Measurements from ENCODE around the gene GRIK4.
"Not testable (repeated sequence)": the region's sequence is repeated elsewhere in the genome, so short reads cannot be mapped to it uniquely, and the experiment has no call there.

Gene GRIK4

GRCh38 chr11:120610111-120610510, 98.6 kb downstream of the GRIK4 start:
- no peak for DNase-seq

- DNase-seq = no peak
Measured at GRCh38 chr11:120611581-120611980, 100.0 kb downstream of the GRIK4 start.

DNA sequence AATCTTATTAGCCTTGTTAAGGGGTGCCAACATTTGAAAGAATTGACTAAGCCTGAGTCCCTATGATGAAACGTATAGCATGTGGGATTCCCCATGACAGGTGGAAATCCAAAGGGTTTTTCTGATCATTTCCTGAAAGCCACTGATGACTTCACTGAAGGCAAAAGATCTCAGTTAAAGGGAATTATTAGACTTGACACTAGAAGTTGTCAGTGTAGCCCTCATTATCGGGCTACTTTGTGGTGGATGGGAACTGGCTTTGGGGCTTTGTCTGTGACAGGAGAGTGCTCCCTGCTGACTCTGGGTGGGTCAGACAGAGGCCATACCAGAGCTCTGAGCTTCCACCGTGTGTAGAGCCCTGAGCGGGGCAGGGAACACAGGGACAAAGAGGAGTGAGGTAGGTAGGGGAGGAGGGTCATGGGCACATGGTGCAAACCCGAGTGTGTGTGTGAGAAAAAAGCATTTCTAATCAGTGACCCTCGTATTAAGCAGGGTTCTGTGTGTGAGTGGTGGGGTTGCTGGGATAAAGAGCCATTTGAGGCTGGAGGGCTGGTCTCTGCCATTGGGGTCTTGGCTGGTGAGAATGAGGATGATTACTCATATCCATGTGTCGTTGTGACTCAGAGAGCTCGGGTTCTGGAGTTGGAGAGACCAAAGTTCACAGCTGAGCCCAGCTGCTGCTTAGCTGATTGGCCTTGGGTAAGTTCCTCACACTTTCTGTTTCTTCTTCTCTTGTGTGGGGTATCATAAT, 101.1 kb downstream of the GRIK4 start:
- DNase-seq = no peak

DNA sequence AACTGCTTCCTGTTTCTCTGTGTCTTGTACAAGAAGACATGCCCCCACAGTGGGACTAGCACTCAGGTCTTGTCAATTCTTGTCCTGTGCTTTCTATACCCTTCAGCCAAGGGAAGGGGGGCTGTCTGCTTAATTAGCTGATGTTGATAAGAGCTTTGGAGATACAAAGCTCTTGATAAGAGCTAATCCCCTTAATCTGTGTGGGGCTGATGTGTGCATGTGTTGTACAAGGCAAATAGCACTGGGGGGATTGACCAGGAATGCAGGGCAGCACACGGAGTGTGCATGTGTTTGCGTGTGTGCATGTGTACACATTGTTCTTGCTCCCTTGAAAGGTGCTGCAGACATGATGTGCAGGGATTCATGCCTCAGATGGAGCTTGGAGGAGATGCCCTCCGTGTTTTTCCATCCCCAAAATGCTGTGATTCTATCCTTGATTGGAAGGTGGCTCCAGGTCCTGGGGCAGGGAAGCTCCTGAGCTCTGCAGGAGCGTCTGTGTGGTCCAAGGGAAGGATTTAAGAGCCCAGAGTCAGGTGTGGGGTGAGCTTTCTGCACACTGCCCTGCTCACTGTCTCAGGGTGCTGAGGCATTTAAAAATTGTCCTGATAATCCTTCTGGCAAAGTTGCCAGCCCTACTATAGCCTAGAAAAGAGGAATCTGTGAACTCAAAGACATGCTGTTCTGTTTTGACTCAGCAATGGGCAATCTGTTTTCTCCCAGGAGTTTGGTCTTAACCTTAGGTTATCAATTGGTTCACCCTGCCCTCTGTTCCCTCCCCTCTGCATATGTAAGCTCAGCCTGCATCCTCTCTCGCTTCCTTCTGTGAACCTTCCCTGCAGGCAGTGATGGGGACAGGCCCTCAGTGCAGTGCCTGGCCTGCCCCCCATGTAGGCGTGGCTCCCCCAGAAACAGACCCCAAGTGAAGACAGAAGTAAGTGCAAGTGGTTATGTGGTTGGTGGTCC, 102.0 kb downstream of the GRIK4 start:
- DNase-seq = no peak

DNA sequence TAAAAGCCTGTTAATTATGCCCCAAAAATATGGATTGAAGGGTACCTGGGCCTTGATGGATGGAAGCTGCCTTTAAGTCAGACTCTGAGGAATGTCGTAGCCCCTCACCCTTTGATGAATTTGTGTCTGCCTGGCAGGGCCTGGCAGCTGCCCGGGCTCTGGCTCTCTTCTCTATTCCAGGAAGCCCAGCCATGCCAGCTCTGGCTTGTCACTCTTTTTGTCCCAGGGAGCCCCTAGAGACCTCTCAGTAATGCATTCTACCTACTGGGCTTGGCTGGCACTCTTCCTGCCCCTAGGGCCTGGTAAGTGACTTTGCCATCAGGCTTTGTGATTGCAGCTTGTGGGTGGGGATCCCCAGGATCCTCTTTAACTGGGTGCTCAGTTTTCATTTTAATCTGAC, 103.8 kb downstream of the GRIK4 start:
- no peak for DNase-seq

- DNase-seq = no peak
Measured at GRCh38 chr11:120618399-120618798, 106.9 kb downstream of the GRIK4 start.

GRCh38 chr11:120622189-120622875, 110.8 kb downstream of the GRIK4 start:
- DNase-seq = no peak

GRCh38 chr11:120624992-120625391, 113.4 kb downstream of the GRIK4 start:
- DNase-seq = not testable (repeated sequence)

GRCh38 chr11:120625565-120625964, 114.0 kb downstream of the GRIK4 start:
- DNase-seq = no peak

DNA sequence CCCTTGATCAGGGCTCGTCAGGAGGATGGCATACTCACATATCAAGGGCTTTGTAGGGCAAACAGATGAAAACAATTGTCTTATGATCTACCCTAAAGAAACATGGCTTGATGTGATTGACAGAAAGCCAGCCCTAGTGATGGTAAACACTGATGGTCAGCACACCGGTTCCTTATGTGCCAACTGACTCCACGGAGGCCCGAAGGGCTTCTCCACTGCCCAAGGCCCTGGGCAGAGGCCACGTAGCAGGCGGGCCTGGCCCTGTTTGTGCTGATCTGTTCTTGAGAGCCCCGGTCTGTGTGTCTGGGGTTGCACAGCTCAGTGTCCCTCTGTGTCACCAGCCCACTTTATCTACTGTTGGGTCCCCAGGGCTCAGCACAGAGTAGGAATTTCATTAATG, 115.2 kb downstream of the GRIK4 start:
- DNase-seq = no peak

- no peak for DNase-seq
Measured at GRCh38 chr11:120627327-120628163, 116.0 kb downstream of the GRIK4 start.

DNA sequence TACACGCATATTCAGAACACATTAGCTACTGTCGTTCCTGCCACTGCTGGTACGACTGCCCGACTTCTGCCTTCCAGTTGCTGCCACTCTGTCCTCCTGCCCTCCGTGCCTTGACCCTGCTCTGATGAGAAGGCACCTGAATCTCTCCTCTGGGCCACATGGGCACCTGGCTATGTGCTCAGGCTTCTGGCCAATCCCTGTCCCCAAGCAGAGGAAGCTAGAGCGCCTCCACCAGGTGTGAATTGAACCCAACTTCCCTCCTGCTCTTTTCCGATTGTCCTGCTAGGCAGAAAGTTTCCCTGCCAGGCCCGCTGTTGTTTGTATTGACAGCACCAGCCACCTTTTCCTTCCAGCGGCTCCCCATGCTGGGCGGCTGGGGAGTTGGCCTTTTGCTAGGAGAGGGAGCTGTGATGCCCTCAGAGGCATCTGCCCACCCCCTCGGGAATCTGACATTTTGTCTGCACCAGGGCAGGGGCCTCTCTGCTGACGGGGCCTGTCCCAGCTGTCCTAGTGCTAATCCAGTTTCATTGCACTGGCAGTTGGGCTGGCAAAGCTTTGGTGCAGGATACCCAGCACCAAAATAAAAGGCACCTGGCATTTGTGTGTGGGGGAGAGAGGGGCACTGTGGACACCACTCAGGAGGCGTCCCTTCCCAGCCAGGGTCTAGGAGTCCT, 118.0 kb downstream of the GRIK4 start:
- DNase-seq = no peak

DNA sequence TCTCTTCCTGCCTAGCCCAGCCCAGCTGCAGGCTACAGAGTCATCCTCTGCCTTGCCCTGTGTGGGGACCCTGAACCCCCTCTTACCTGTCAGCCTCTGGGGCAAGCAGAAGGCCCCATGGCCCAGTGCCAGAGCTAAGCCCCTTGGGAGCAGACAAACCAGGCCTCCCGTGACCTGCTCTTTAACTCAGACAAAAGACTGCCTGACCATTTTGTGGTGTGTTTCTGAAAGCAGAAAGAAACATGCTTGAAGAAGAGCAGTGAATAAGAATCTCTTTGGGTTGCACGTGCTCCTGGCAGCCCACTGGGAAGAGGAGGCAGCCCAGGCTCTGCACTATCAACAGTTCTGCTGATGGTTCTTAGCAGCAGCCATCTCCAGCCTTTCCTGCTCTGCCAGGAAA, 118.6 kb downstream of the GRIK4 start:
- no peak for DNase-seq

DNA sequence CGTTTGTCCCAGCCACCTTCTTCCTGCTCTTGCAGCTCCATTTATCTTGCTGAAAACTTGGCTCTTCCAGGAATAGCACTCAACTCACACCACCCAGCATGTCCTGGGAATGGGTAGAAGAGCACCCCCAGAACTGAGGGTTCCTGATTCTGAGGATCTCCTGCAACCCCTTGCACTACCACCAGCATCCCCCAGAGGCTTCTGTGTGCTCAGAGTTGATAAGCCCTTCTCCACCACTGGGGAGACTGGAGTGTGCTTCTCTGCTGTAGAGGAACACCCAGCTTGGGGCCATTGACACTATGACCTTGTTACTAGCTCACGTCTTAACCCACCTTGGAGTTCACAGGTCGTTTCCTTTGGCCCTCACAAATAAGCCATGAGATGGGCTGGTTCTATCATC, 121.0 kb downstream of the GRIK4 start:
- DNase-seq = no peak

DNA sequence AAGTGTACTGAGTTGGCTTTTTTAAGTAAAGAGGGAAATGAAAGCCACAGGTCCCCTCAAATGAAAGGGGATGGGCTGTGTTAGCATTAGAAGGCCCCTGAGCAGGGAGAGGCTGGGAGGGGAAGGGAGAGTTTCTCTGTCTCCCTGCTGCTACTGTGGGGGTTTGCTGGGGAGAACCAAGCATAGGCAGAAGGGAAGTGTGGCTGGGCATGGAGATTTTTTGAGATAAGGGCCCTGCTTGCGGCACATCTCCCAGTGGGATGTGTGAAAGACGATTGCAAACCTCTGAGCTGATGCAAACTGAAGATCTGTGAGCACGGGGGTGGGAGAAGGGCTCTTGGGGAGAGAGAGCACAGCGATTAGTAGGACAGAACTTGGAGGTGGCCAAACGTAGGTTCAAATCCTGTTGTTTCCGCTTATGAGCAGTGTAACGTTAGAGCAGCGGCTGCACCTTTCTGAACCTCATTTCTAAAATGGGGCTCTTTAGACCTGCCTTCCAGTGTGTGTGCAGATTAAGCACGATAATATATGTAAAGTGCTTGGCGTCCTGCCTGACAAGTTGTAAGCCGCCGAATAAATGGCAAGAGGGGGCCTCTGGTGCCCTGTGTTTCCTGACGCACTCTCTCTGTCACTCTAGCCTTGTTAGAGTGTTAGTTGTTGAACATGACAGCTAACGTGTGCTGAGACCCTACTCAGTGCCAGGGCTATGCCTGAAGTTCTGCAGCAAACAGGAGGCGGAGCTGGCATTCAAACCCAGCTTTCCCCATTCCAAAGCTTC, 122.3 kb downstream of the GRIK4 start:
- no peak for DNase-seq

DNA sequence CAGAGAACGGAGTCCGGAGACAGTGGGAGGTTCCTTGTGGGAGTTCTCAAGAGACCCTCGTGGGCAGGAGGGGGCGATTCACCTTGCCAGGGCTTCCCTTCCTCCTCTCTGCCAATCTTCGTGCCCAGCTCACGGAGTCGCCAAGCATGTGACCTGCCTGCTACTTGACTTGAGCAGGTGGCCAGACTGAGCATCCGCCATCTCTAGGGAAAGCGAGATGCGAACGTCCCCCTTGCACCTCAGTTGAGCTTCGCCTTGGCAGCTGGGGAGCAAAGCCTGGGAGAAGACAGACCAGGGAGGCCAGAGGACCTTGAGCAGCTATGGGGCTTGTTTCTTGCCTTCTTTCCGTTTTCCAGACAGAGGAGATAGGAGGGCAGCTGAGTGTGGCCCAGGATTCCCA, 123.2 kb downstream of the GRIK4 start:
- DNase-seq = no peak

- DNase-seq = no peak
Measured at GRCh38 chr11:120635136-120635810, 123.7 kb downstream of the GRIK4 start.

GRCh38 chr11:120637131-120637530, 125.6 kb downstream of the GRIK4 start:
- no peak for DNase-seq

DNA sequence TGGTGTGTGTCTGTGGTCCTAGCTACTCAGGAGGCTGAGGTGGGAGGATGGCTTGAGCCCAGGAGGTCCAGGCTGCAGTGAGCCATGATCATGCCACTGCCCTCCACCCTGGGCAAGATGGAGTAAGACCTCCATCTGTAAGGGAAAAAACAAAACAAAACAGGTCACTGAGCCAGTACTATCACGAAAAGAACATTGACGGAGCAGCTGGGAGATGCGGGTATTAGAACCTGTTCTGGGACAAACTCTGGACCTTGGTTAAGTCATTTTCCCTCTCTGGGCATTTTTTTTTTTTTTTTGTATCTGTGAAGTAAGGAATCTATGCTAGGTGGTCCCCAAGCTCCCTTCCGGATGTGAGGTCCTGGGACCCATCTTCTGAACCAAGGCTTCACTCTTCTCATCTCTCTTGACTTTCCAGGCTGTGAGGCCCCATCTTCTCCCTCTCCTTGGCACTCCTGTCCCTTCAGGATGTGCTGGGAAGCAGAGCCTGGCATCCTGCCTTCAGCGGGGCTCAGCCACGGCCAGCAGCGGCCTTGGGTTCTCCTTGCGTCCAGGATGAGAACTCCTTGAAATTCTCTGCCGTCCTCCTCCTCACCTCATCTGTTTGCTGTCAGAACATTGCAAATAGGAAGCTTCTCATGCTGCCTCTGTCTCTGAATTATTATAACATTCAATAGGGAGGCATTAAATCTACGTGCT, 130.8 kb downstream of the GRIK4 start:
- no peak for DNase-seq

DNA sequence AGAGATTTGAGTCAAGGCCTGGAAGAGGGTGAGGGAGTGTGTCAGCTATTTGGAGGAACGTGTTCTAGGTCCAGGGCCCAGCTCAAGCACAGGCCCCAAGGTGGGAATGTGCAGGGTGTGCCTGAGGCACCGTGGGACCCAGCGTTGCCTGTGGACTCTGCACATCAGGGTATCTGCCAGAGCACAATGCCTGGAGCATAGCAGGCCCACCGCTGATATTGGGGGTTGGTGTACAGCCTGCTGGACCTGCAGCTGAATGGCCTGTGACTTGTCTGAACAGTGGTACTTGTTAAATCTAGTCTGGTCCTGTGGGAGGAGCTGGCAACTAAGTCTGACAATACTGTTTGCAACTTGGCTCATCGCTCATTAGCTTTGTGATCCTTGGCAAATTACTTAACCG, 131.7 kb downstream of the GRIK4 start:
- DNase-seq = no peak

Data from activated naive CD4-positive, alpha-beta T cell (primary cell).